ENCODE data around the gene HDAC7. TPM values are rescaled to one million over a fixed set of nuclear protein-coding genes. Genes with fewer than 3 reads are reported as not detected.

Gene HDAC7
- total and polyA plus RNA-seq, 2 experiments from 2014 or later, result 19.0 to 41.2 TPM

GRCh38 chr12:47801170-47801903, 18.4 kb downstream of the HDAC7 start:
- no peak overlapping the region for H2AFZ ChIP-seq
- WGBS (ENCODE audit: low lambda C conversion rate, missing lambda C conversion rate), result 78% methylated on average over 7 of the region's 7 CpGs
- H3K27ac ChIP-seq, result no peak overlapping the region

GRCh38 chr12:47800582-47800981, 19.1 kb downstream of the HDAC7 start:
- H3K27ac ChIP-seq, result no peak overlapping the region

More at GRCh38 chr12:47801170-47801903, 18.4 kb downstream of the HDAC7 start:
- Histone ChIP-seq H3K36me3 (replicated peaks; ENCODE audit: insufficient read depth, low read depth) (no peaks in the 10 kb centered on the region), H3K9me3 (ENCODE audit: low read depth) (no peaks in the 10 kb centered on the region), H4K20me1 (ENCODE audit: insufficient read depth, poor library complexity, severe bottlenecking) (peaks cover 53% of the 10 kb centered on the region), H3K4me3 (no peak overlapping the region), H3K4me1 (ENCODE audit: insufficient read depth) (peaks cover 10% of the 10 kb centered on the region), H3K27me3 (no peaks in the 10 kb centered on the region), H3K79me2 (peaks cover 65% of the 10 kb centered on the region), H3K9me2 (replicated peaks; ENCODE audit: insufficient read depth) (no peaks in the 10 kb centered on the region), H3K4me2 (no peak overlapping the region)
- DNase-seq (ENCODE audit: low spot score), result no peak
- TF ChIP-seq EZH2 (IDR thresholded peaks at IDR 0.05; ENCODE audit: borderline replicate concordance) (no peak), CTCF (IDR thresholded peaks at IDR 0.05; ENCODE audit: poor library complexity) (no peak), EZH2phosphoT487 (IDR thresholded peaks at IDR 0.05; ENCODE audit: low read depth, severe bottlenecking, unreplicated experiment) (no peak)

GRCh38 chr12:47799357-47799955, 20.2 kb downstream of the HDAC7 start:
- H3K4me3 ChIP-seq, result no peak overlapping the region
- no peak for DNase-seq (ENCODE audit: low spot score)
- H3K9me3 ChIP-seq (ENCODE audit: low read depth), result no peaks in the 10 kb centered on the region
- no peaks in the 10 kb centered on the region for H3K27me3 ChIP-seq
- no peaks in the 10 kb centered on the region for H3K4me1 ChIP-seq (ENCODE audit: insufficient read depth)
- no peak overlapping the region for H2AFZ ChIP-seq
- no peak for TF ChIP-seq EZH2phosphoT487 (IDR thresholded peaks at IDR 0.05; ENCODE audit: low read depth, severe bottlenecking, unreplicated experiment)
- TF ChIP-seq EZH2 (IDR thresholded peaks at IDR 0.05; ENCODE audit: borderline replicate concordance), result no peak
- no peak for TF ChIP-seq CTCF (IDR thresholded peaks at IDR 0.05; ENCODE audit: poor library complexity)
- WGBS (ENCODE audit: low lambda C conversion rate, missing lambda C conversion rate), result 90% methylated on average over 7 of the region's 7 CpGs
- H3K79me2 ChIP-seq, result peaks cover 46% of the 10 kb centered on the region
- no peaks in the 10 kb centered on the region for H3K9me2 ChIP-seq (replicated peaks; ENCODE audit: insufficient read depth)
- H3K4me2 ChIP-seq, result no peak overlapping the region
- peaks cover 43% of the 10 kb centered on the region for H4K20me1 ChIP-seq (ENCODE audit: insufficient read depth, poor library complexity, severe bottlenecking)
- no peak overlapping the region for H3K27ac ChIP-seq
- H3K36me3 ChIP-seq (replicated peaks; ENCODE audit: insufficient read depth, low read depth), result no peaks in the 10 kb centered on the region

More at GRCh38 chr12:47800582-47800981, 19.1 kb downstream of the HDAC7 start:
- Histone ChIP-seq H3K4me2 (no peak overlapping the region), H3K4me1 (ENCODE audit: insufficient read depth) (peaks cover 2% of the 10 kb centered on the region), H3K9me2 (replicated peaks; ENCODE audit: insufficient read depth) (no peaks in the 10 kb centered on the region), H3K27me3 (no peaks in the 10 kb centered on the region), H3K4me3 (no peak overlapping the region), H4K20me1 (ENCODE audit: insufficient read depth, poor library complexity, severe bottlenecking) (peaks cover 46% of the 10 kb centered on the region), H3K9me3 (ENCODE audit: low read depth) (no peaks in the 10 kb centered on the region), H2AFZ (no peak overlapping the region), H3K36me3 (replicated peaks; ENCODE audit: insufficient read depth, low read depth) (no peaks in the 10 kb centered on the region), H3K79me2 (peaks cover 57% of the 10 kb centered on the region)
- no peak for DNase-seq (ENCODE audit: low spot score)
- TF ChIP-seq EZH2phosphoT487 (IDR thresholded peaks at IDR 0.05; ENCODE audit: low read depth, severe bottlenecking, unreplicated experiment) (no peak), EZH2 (IDR thresholded peaks at IDR 0.05; ENCODE audit: borderline replicate concordance) (no peak), CTCF (IDR thresholded peaks at IDR 0.05; ENCODE audit: poor library complexity) (no peak)
- WGBS (ENCODE audit: low lambda C conversion rate, missing lambda C conversion rate), result 98% methylated on average over 7 of the region's 7 CpGs

Measured in hepatocyte (in vitro differentiated cells).